ENCODE data around the gene MAMLD1.

DNA sequence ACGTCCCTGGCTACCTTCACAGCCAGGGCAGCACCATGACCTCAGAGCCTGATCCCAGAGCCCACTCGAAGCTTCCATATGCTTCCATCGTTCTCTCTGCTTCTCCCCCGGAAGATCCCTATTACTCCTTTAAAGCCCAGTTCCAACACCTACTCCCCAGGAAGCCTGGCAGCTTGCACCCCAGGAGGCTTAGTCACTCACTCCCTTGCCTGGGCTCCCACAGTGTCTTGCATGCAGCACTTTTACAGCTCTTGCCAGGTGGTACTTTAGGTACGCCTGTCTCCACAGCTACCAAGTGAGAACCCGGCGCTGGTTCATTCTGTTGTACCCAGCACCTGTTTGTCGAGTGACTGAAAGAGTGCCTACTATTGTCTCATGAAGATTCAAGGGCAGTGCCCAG, 24.5 kb upstream of the MAMLD1 start:
- TF ChIP-seq BCLAF1 (IDR thresholded peaks at IDR 0.05; ENCODE audit: borderline replicate concordance in 1 of 2, control insufficient read depth in 1 of 2, low read depth in 2 of 2, low read length in 1 of 2) (no peak), TBP (optimal IDR thresholded peaks at IDR 0.05; ENCODE audit: low read depth, low read length) (no peak), HMG20B (CRISPR knock-in tag; IDR thresholded peaks at IDR 0.05) (no peak), PCBP1 (IDR thresholded peaks at IDR 0.05; ENCODE audit: low read depth, low read length, poor library complexity, severe bottlenecking) (no peak), CHD2 (IDR thresholded peaks at IDR 0.05; ENCODE audit: low read depth, low read length) (no peak)

Measured in K562 (cell line).